Activated CD4-positive, alpha-beta memory T cell treated with anti-CD3 and anti-CD28 coated beads for 36 hours (primary cell): ENCODE data around the gene TPK1. TPM values are rescaled to one million over a fixed set of nuclear protein-coding genes. Genes with fewer than 3 reads are reported as not detected.

Experiments
- CTCF ChIA-PET: fragments of 350-600 bp; sonication (Branson Sonifier 250); formaldehyde crosslinking; loops from one replicate; lab custom pipeline; 2021; ENCODE audit warnings: antibody characterized with exemption, inconsistent platforms; lab: Charles Lee
- POLR2A ChIA-PET: fragments of 350-600 bp; sonication (Branson Sonifier 250); formaldehyde crosslinking; loops from one replicate; lab custom pipeline; 2021; ENCODE audit warnings: antibody characterized with exemption; lab: Charles Lee
- DNase-seq: peaks from one replicate; pipeline ENCODE4 v3.0.0-alpha.2; 2020
- H3K27ac Mint-ChIP-seq: one replicate; pipeline ENCODE4 v1.8.0; 2021; ENCODE audit warnings: mixed read lengths
- H3K27me3 Mint-ChIP-seq: one replicate; pipeline ENCODE4 v1.8.0; 2021; ENCODE audit warnings: mixed read lengths
- H3K36me3 Mint-ChIP-seq: one replicate; pipeline ENCODE4 v1.8.0; 2021; ENCODE audit warnings: mixed read lengths
- H3K4me1 Mint-ChIP-seq: one replicate; pipeline ENCODE4 v1.8.0; 2021; ENCODE audit warnings: low read depth, mixed read lengths
- H3K4me3 Mint-ChIP-seq: one replicate; pipeline ENCODE4 v1.8.0; 2021; ENCODE audit warnings: mild to moderate bottlenecking, mixed read lengths
- H3K9me3 Mint-ChIP-seq: one replicate; pipeline ENCODE4 v1.8.0; 2021; ENCODE audit warnings: mixed read lengths
- intact Hi-C: fragments of 100-400 bp; cut with micrococcal nuclease; formaldehyde crosslinking; loops from one replicate; pipeline ENCODE4 v1.15.1; 2023
- total RNA-seq, 2 experiments: library from RNA; stranded (reverse); gene quantifications; one replicate each; pipeline ENCODE4 v1.2.3, GENCODE V29; 2021

Gene TPK1
- total RNA-seq, 2 experiments from 2014 or later: 19.1 to 26.0 TPM

GRCh38 chr7:144407266-144407931 lies 428.5 kb downstream of the TPK1 start:
- POLR2A ChIA-PET: no interaction called here
- no peak for DNase-seq
- H3K4me3 Mint-ChIP-seq: no peak overlapping the region
- peaks cover 11% of the 10 kb centered on the region for H3K27me3 Mint-ChIP-seq
- intact Hi-C loops: no loop called here
- H3K27ac Mint-ChIP-seq: no peak overlapping the region
- H3K4me1 Mint-ChIP-seq: no peaks in the 10 kb centered on the region
- no peaks in the 10 kb centered on the region for H3K36me3 Mint-ChIP-seq
- no peaks in the 10 kb centered on the region for H3K9me3 Mint-ChIP-seq
- CTCF ChIA-PET: no interaction called here

DNA sequence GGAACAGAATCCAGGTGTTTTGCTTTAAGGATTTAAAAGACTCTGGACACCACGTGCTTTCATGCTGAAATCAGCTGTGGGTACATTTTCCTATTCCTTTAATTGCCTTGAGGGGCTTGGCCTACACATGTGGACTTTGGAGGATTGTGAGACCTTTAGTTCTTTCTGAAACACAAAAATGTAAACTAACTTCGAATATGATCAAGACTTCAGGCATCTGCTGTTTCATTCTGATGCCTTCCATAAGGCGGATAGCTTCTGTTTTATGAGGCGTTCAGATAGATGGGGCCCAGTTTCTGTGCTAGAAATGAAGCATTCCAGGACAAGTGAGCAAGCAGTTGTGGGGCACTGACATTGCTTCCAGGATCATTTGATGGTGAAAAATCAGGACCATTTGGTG lies 430.9 kb downstream of the TPK1 start:
- ChIA-PET POLR2A (no interaction called here), CTCF (no interaction called here)
- Mint-ChIP-seq H3K4me1 (no peaks in the 10 kb centered on the region), H3K36me3 (no peaks in the 10 kb centered on the region), H3K9me3 (no peaks in the 10 kb centered on the region), H3K27ac (no peak overlapping the region), H3K27me3 (peaks cover 8% of the 10 kb centered on the region), H3K4me3 (no peak overlapping the region)
- no peak for DNase-seq
- intact Hi-C loops: no loop called here

DNA sequence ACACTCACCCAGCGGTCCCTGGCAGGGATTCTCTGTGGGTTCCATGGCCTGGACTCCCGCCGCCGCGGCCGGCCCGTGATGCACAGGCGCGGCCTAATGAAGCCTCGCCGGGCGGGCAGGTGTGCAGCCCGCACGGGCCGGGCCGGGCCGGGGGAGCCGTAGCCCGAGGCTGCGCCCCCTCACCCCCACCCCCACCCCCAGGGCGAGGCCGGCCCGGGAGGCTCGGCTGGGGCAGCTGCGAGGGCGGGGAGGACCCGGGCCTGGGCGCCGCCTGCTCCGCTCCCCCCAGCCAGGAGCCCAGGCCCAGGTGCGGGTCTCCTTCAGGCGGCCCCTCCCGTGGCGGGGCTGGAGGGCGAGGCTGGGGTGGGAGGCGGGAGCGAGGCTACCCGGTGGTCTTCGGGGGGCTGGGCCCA lies 432.2 kb downstream of the TPK1 start, which contains the start of gene NOBOX:
Gene NOBOX, minus strand, starts transcription at position 45 of the 413 bp plus-strand sequence.
- POLR2A ChIA-PET: no interaction called here
- H3K27ac Mint-ChIP-seq: no peak within 1 kb of the TSS

DNA sequence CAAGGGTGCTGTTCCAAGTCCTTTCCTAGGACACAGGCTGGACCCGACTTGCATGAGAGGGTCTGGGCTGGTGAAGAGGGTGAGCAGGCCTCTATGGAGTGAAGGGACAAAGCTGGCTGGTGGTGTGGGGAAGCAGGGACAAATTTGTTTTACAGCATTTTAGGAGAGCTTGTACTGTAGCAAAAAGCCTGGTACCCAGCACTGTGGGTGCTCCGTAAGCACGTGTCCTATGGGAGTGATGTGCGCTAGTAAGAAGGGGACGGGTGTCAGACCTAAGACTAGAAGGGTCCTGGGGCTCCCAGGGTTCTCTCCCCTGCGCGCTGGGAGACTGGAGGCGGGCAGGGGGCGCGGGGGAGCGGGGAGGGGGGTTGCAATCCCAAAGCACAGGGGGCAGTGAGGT lies 432.8 kb downstream of the TPK1 start:
- intact Hi-C loops: no loop called here
- no peaks in the 10 kb centered on the region for H3K36me3 Mint-ChIP-seq
- no peaks in the 10 kb centered on the region for H3K4me1 Mint-ChIP-seq
- peaks cover 1% of the 10 kb centered on the region for H3K27me3 Mint-ChIP-seq
- ChIA-PET POLR2A (no interaction called here), CTCF (no interaction called here)
- no peak overlapping the region for H3K4me3 Mint-ChIP-seq
- no peak for DNase-seq
- H3K27ac Mint-ChIP-seq: no peak overlapping the region
- H3K9me3 Mint-ChIP-seq: no peaks in the 10 kb centered on the region

More for the DNA sequence above, 432.2 kb downstream of the TPK1 start, which contains the start of gene NOBOX:
- no peak for DNase-seq
- CTCF ChIA-PET: no interaction called here
- H3K9me3 Mint-ChIP-seq: no peaks in the 10 kb centered on the region
- H3K27me3 Mint-ChIP-seq: peaks cover 4% of the 10 kb centered on the region
- H3K4me1 Mint-ChIP-seq: no peaks in the 10 kb centered on the region
- no peak within 1 kb of the TSS for H3K4me3 Mint-ChIP-seq
- intact Hi-C loops: no loop called here
- no peaks in the 10 kb centered on the region for H3K36me3 Mint-ChIP-seq
